ENCODE data around the gene KIAA0408. TPM values are rescaled to one million over a fixed set of nuclear protein-coding genes. Genes with fewer than 3 reads are reported as not detected.

KIAA0408 gene
- total RNA-seq, 1 donor = 1.3 TPM

DNA sequence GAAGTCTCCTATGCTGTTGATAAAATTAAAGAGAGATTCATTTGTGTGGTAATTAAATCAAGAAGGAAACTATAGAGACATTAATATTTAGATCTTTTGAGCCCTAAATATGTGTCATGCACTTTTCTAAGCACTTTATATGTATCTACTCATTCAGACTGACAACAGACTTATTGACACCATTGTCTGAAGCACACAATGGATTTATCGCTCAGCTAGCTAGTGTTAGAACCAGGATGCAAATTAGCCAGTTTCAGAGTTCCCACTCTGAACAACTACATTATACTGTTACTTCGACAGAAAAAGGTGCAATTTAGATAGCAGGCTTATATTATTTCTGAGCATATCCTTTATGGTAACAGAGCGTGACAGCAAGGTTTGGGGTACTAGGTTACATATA, 27.7 kb upstream of the KIAA0408 start:
- TF ChIP-seq, protein P1, sequence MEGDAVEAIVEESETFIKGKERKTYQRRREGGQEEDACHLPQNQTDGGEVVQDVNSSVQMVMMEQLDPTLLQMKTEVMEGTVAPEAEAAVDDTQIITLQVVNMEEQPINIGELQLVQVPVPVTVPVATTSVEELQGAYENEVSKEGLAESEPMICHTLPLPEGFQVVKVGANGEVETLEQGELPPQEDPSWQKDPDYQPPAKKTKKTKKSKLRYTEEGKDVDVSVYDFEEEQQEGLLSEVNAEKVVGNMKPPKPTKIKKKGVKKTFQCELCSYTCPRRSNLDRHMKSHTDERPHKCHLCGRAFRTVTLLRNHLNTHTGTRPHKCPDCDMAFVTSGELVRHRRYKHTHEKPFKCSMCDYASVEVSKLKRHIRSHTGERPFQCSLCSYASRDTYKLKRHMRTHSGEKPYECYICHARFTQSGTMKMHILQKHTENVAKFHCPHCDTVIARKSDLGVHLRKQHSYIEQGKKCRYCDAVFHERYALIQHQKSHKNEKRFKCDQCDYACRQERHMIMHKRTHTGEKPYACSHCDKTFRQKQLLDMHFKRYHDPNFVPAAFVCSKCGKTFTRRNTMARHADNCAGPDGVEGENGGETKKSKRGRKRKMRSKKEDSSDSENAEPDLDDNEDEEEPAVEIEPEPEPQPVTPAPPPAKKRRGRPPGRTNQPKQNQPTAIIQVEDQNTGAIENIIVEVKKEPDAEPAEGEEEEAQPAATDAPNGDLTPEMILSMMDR (IDR thresholded peaks at IDR 0.05; ENCODE audit: insufficient read depth, low read depth, low read length) = no peak
- H3K4me3 ChIP-seq (ENCODE audit: low read depth, low read length) = no peak overlapping the region
- DNase-seq (ENCODE audit: low read depth) = no peak

DNA sequence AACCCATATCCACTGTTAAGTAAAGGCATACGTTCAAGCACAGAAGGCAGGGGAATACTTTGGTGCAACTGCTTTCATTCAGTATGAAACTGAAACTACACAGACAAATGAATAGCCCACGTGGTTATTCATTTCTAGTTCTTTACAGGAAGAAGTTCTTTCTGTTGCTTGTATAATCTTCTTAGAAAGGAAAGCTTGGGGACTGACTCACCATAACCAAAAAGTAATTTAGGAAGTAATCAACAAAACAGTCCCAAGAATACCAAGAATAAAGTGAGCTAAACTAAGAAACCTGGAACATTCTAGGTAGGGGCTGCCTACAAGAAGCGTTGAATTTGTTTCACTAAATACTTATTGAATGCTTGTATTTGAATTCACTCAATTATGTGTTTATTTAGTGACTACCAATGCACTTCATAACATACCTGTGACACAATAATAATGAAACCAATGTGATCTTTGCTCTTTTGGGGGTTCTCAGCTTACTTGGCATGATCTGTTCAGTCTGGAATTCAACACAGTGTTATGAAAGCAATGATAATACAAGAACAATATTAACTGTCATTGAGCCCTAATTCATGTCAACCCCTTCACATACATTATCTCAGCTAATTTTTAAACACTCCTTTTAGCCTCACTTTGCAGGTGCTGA, 25.1 kb upstream of the KIAA0408 start:
- no peak overlapping the region for H3K4me3 ChIP-seq (ENCODE audit: low read depth, low read length)
- peak; percentile 65 for DNase-seq (ENCODE audit: low read depth)
- TF ChIP-seq, protein P1 (IDR thresholded peaks at IDR 0.05; ENCODE audit: insufficient read depth, low read depth, low read length) = no peak

DNA sequence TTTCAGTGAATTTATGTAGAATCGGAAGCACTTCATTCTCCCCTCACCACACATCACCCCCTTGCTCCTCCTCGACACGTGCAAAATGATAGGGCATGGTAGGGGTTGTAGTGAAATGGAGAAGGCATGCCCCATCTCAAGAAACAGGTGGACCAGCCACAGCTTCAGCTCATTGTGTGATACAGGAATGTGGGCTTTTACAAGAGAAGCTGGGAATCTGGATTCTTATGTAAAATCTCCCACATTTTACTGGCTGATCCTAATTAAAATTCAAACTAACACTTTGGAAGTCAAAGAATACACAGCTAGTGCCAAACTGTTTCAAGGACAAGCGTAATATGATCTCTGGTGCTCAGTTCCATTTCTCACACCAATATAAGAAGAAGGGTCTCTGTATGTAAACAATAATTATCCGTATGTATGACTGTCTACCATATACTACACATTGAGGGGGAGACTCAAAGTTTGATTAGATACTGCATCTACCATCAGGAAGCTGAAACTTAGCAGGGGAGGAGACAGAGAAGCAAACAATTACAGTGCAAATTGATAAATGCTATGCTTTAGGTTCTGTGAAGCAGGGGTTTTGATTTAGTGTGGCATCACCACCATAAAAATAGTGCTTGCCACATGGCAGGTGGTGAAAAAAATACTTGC, 24.3 kb upstream of the KIAA0408 start:
- TF ChIP-seq, protein P1 (IDR thresholded peaks at IDR 0.05; ENCODE audit: insufficient read depth, low read depth, low read length) = no peak
- DNase-seq (ENCODE audit: low read depth) = no peak
- peak overlapping the region; percentile 7 for H3K4me3 ChIP-seq (ENCODE audit: low read depth, low read length)

DNA sequence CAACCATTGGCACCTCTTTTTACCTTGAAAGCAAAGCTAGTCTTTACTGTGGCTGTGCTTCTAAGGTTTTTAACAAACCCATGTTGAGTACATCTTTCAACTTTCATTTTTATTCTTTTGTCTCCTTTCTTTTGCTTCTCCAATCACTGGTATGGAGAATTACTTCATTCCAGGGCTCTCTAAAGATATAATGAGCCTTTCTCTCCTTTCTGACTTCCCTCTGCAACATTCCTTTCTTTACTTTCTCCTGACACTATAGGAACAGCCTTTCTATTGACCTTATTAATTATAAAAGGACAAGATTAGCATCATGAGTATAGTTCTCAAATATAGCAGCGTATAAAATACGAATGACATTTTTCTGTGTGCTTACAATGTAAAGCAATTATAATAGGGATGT, 23.1 kb upstream of the KIAA0408 start:
- H3K4me3 ChIP-seq (ENCODE audit: low read depth, low read length) = no peak overlapping the region
- DNase-seq (ENCODE audit: low read depth) = no peak
- TF ChIP-seq, protein P1 (IDR thresholded peaks at IDR 0.05; ENCODE audit: insufficient read depth, low read depth, low read length) = no peak

DNA sequence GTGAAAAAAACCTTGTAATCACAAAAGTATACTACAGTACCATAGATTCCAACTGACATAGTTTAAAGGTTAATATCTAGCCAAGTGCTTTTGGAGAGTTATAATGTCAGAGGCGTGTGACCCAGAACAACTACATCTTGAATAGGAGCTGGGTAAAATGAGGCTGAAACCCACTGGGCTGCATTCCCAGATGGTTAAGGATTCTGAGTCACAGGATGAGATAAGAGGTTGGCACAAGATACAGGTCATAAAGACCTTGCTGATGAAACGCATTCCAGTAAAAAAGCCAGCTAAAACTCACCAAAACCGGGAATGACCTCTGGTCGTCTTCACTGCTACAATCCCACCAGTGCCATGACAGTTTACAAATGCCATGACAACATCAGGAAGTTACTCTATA, 22.4 kb upstream of the KIAA0408 start:
- H3K4me3 ChIP-seq (ENCODE audit: low read depth, low read length) = no peak overlapping the region
- DNase-seq (ENCODE audit: low read depth) = peak; percentile 55
- TF ChIP-seq, protein P1 (IDR thresholded peaks at IDR 0.05; ENCODE audit: insufficient read depth, low read depth, low read length) = no peak

DNA sequence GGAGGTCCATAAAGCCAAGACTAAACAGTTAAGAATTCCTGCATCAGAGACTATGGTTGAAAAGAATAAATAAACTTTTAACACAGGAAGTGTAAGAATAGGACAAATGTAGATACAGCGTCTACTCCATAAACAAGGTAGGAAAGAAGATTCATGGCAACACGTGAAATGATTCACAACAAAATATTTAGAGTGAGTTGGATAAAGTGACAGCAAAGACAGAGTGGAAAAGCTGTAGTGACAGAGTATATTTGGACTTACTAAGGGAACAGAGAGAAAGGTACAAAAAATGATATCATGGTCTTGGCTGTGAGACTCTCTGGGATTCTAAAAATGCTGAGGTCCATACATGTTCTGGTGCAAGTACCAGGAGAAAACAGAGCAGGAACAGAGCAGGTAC, 21.9 kb upstream of the KIAA0408 start:
- DNase-seq (ENCODE audit: low read depth) = peak; percentile 26
- TF ChIP-seq, protein P1 (IDR thresholded peaks at IDR 0.05; ENCODE audit: insufficient read depth, low read depth, low read length) = no peak
- H3K4me3 ChIP-seq (ENCODE audit: low read depth, low read length) = no peak overlapping the region

All from fibroblast of villous mesenchyme (primary cell).